ENCODE results near the gene ZYX. TPM values are rescaled to one million over a fixed set of nuclear protein-coding genes. Genes with fewer than 3 reads are reported as not detected.

ZYX gene
- total and polyA plus RNA-seq, 2 donors (not counting 1 experiment from before 2014, with no cell fraction given): 32.3 to 53.8 TPM

GRCh38 chr7:143387156-143387975 is 6.2 kb downstream of the ZYX start:
- Histone ChIP-seq H3K9ac (ENCODE audit: low read length) (no peak overlapping the region), H3K4me3 (ENCODE audit: control extremely low read depth in 1 of 5, extremely low read depth in 1 of 5, insufficient read depth in 1 of 5, low read depth in 2 of 5, low read length in 4 of 5) (no peak overlapping the region), H3K9me3 (ENCODE audit: control extremely low read depth in 1 of 3, control insufficient read depth in 2 of 3, insufficient read depth in 1 of 3, low read length in 2 of 3) (no peaks in the 10 kb centered on the region), H3K79me2 (ENCODE audit: control insufficient read depth, insufficient read depth, low read length) (no peaks in the 10 kb centered on the region), H2AFZ (ENCODE audit: insufficient read depth, low read depth, low read length, poor library complexity, severe bottlenecking) (no peak overlapping the region), H4K20me1 (ENCODE audit: control insufficient read depth, insufficient read depth, low read length, poor library complexity, severe bottlenecking) (no peaks in the 10 kb centered on the region), H3K36me3 (replicated peaks in 1 of 2; ENCODE audit: control extremely low read depth in 1 of 2, control insufficient read depth in 1 of 2, extremely low read depth in 1 of 2, insufficient read depth in 2 of 2, low read length in 1 of 2) (peaks cover 0 to 17% of the 10 kb centered on the region in 2 experiments), H3K27me3 (replicated peaks in 1 of 4; ENCODE audit: control extremely low read depth in 1 of 4, control insufficient read depth in 3 of 4, insufficient read depth in 4 of 4, low read length in 3 of 4) (no peaks in the 10 kb centered on the region), H3K4me1 (ENCODE audit: control insufficient read depth in 2 of 2, insufficient read depth in 2 of 2, low read length in 2 of 2) (peaks cover 29 to 40% of the 10 kb centered on the region in 2 donors), H3K4me2 (replicated peaks; ENCODE audit: low read depth, low read length, poor library complexity, severe bottlenecking) (no peak overlapping the region), H3K27ac (ENCODE audit: low read length in 2 of 2) (no peak overlapping the region)
- CTCF ChIA-PET: interaction anchor here (1.9 kb wide), 1 partner anchor 7 kb away, joined by 4 read pairs; no protein-coding TSS in a partner anchor
- Mint-ChIP-seq H3K9me3 (ENCODE audit: insufficient read depth) (no peaks in the 10 kb centered on the region), H3K4me3 (no peak overlapping the region), H3K27ac (no peak overlapping the region), H3K4me1 (no peaks in the 10 kb centered on the region), H3K27me3 (no peaks in the 10 kb centered on the region)
- intact Hi-C loops (cut with micrococcal nuclease): no loop called here
- TF ChIP-seq, protein P1, sequence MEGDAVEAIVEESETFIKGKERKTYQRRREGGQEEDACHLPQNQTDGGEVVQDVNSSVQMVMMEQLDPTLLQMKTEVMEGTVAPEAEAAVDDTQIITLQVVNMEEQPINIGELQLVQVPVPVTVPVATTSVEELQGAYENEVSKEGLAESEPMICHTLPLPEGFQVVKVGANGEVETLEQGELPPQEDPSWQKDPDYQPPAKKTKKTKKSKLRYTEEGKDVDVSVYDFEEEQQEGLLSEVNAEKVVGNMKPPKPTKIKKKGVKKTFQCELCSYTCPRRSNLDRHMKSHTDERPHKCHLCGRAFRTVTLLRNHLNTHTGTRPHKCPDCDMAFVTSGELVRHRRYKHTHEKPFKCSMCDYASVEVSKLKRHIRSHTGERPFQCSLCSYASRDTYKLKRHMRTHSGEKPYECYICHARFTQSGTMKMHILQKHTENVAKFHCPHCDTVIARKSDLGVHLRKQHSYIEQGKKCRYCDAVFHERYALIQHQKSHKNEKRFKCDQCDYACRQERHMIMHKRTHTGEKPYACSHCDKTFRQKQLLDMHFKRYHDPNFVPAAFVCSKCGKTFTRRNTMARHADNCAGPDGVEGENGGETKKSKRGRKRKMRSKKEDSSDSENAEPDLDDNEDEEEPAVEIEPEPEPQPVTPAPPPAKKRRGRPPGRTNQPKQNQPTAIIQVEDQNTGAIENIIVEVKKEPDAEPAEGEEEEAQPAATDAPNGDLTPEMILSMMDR (IDR thresholded peaks at IDR 0.05): no peak
- TF ChIP-seq EZH2 (IDR thresholded peaks at IDR 0.05; ENCODE audit: borderline replicate concordance, insufficient read depth, low read depth, low read length, poor library complexity, severe bottlenecking): no peak
- DNase-seq: no peak
- POLR2A ChIA-PET: no interaction called here
- ATAC-seq (ENCODE audit: low read depth): no peak
- 96% methylated on average over 20 of the region's 23 CpGs for WGBS (ENCODE audit: insufficient coverage)

GRCh38 chr7:143388051-143388450 is 6.9 kb downstream of the ZYX start:
- Histone ChIP-seq H4K20me1 (ENCODE audit: control insufficient read depth, insufficient read depth, low read length, poor library complexity, severe bottlenecking) (no peaks in the 10 kb centered on the region), H3K4me2 (replicated peaks; ENCODE audit: low read depth, low read length, poor library complexity, severe bottlenecking) (no peak overlapping the region), H3K9ac (ENCODE audit: low read length) (no peak overlapping the region), H3K79me2 (ENCODE audit: control insufficient read depth, insufficient read depth, low read length) (no peaks in the 10 kb centered on the region), H2AFZ (ENCODE audit: insufficient read depth, low read depth, low read length, poor library complexity, severe bottlenecking) (no peak overlapping the region), H3K4me3 (ENCODE audit: control extremely low read depth in 1 of 5, extremely low read depth in 1 of 5, insufficient read depth in 1 of 5, low read depth in 2 of 5, low read length in 4 of 5) (no peak overlapping the region), H3K9me3 (ENCODE audit: control extremely low read depth in 1 of 3, control insufficient read depth in 2 of 3, insufficient read depth in 1 of 3, low read length in 2 of 3) (no peaks in the 10 kb centered on the region), H3K27me3 (replicated peaks in 1 of 4; ENCODE audit: control extremely low read depth in 1 of 4, control insufficient read depth in 3 of 4, insufficient read depth in 4 of 4, low read length in 3 of 4) (no peaks in the 10 kb centered on the region), H3K36me3 (replicated peaks in 1 of 2; ENCODE audit: control extremely low read depth in 1 of 2, control insufficient read depth in 1 of 2, extremely low read depth in 1 of 2, insufficient read depth in 2 of 2, low read length in 1 of 2) (peaks cover 0 to 17% of the 10 kb centered on the region in 2 experiments), H3K27ac (ENCODE audit: low read length in 2 of 2) (no peak overlapping the region), H3K4me1 (ENCODE audit: control insufficient read depth in 2 of 2, insufficient read depth in 2 of 2, low read length in 2 of 2) (peaks cover 27 to 34% of the 10 kb centered on the region in 2 donors)
- Mint-ChIP-seq H3K27ac (no peak overlapping the region), H3K27me3 (no peaks in the 10 kb centered on the region), H3K4me3 (no peak overlapping the region), H3K9me3 (ENCODE audit: insufficient read depth) (no peaks in the 10 kb centered on the region), H3K4me1 (no peaks in the 10 kb centered on the region)
- no peak for ATAC-seq (ENCODE audit: low read depth)
- WGBS (ENCODE audit: insufficient coverage): 97% methylated on average over 10 of the region's 10 CpGs
- no peak for DNase-seq
- intact Hi-C loops (cut with micrococcal nuclease): no loop called here
- TF ChIP-seq EZH2 (IDR thresholded peaks at IDR 0.05; ENCODE audit: borderline replicate concordance, insufficient read depth, low read depth, low read length, poor library complexity, severe bottlenecking): no peak
- TF ChIP-seq, protein P1 (IDR thresholded peaks at IDR 0.05): no peak
- ChIA-PET CTCF (interaction anchor here (1.2 to 1.9 kb wide), 2 partner anchors 8 to 29 kb away, joined by 3 to 4 read pairs; no protein-coding TSS in a partner anchor), POLR2A (no interaction called here)
